NCI-H2171 treated with DMSO at 0.1 percent for 48 hours (cell line): ENCODE measurements around the gene MAP3K5.

ENCODE experiments used
- DNase-seq: peaks from one replicate; lab custom pipeline; 2025; lab: John Stamatoyannopoulos, UW

MAP3K5 gene

DNA sequence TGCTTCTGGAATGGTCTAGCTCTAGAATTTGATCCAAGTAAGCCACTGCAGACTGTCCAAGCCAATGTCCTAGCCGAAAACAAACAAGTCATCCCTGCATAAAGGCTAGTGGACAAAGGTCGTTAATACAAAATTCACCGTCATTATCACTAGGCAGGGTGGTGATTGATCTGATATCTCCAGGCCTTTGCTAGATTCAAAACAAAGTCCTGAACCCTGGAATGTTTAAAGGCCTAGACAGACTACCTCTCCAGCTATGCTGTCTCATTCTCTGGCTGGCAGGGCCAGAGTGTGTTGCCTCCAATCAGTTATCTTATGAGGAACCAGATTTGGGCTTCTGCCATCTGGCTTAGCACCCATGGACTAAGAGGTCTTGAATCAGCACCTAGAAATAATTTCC is 280.4 kb downstream of the MAP3K5 start:
- no peak for DNase-seq

GRCh38 chr6:136511397-136511796 is 280.9 kb downstream of the MAP3K5 start:
- DNase-seq, result no peak

- DNase-seq, result peak; percentile 26
Measured at GRCh38 chr6:136510782-136511181, 281.5 kb downstream of the MAP3K5 start.

GRCh38 chr6:136510299-136510698 is 282.0 kb downstream of the MAP3K5 start:
- no peak for DNase-seq

DNA sequence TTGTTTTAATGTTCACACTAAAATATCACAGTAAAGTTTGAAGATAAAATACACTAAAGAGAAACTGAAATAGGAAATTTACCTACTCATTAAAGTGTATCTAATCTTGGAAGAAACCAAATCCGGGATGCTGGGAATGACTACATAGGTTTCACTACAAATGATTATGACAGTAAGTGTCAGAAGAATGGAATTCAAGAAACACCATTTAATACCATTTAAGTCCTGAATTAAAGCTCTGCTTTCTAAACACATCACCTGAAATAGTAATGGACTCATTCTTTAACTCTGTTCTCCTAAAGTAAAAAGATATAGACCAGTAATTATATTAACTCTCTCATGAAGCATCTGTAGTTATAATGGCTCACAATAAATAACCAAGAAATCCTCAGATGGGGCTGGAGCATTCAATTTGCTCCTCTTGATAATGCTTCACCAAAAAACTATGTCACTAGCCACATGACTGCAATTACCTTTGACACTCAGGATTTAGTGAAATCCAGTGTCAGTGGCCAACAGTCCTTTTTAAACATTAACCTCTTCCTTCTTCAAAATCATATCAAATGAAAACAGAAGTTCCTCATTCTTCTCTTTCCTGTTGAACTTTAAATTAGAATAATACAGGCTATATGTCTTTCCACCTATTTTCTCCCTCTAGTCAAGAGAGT is 283.4 kb downstream of the MAP3K5 start:
- no peak for DNase-seq
